ENCODE measurements around the gene MCM7. TPM values are rescaled to one million over a fixed set of nuclear protein-coding genes. Genes with fewer than 3 reads are reported as not detected.
"Not testable (repeated sequence)": the region's sequence is repeated elsewhere in the genome, so short reads cannot be mapped to it uniquely, and the experiment has no call there.

Gene MCM7
- total RNA-seq (2012; rRNA removed): 76.0 and 79.9 TPM in 2 replicates

GRCh38 chr7:100101016-100101862 is at the start of gene MCM7, which contains the start of gene AP4M1:
Gene MCM7 (minus strand): TSS chr7:100101397. CDS start chr7:100101294, 103 bp downstream.
Gene AP4M1 (plus strand): TSS chr7:100101643. CDS start chr7:100101715, 72 bp downstream.
- H3K9ac ChIP-seq (ENCODE audit: low read depth, low read length): peak within 1 kb of the TSS; percentile 94
- H3K36me3 ChIP-seq (ENCODE audit: insufficient read depth, low read length): peaks cover 52% of the 10 kb centered on the region
- peaks cover 22% of the 10 kb centered on the region for H3K4me1 ChIP-seq (ENCODE audit: control insufficient read depth, insufficient read depth, low read length)
- H3K27me3 ChIP-seq (ENCODE audit: control insufficient read depth, insufficient read depth, low read length): no peaks in the 10 kb centered on the region
- no peaks in the 10 kb centered on the region for H3K9me3 ChIP-seq (replicated peaks; ENCODE audit: low read length)
- peak within 1 kb of the TSS; percentile 92 for H3K4me3 ChIP-seq (ENCODE audit: low read length)
- peak within 1 kb of the TSS; percentile 97 for H3K4me2 ChIP-seq (ENCODE audit: low read length)

GRCh38 chr7:100148559-100149328 is 47.5 kb upstream of the MCM7 start, which contains the start of gene LAMTOR4:
Gene LAMTOR4 (plus strand): TSS chr7:100148918. CDS start chr7:100148973, 55 bp downstream.
- peak within 1 kb of the TSS; percentile 94 for H3K4me3 ChIP-seq (ENCODE audit: low read length)
- peaks cover 7% of the 10 kb centered on the region for H3K36me3 ChIP-seq (ENCODE audit: insufficient read depth, low read length)
- no peaks in the 10 kb centered on the region for H3K27me3 ChIP-seq (ENCODE audit: control insufficient read depth, insufficient read depth, low read length)
- H3K4me1 ChIP-seq (ENCODE audit: control insufficient read depth, insufficient read depth, low read length): peaks cover 7% of the 10 kb centered on the region
- H3K9ac ChIP-seq (ENCODE audit: low read depth, low read length): peak within 1 kb of the TSS; percentile 96
- H3K4me2 ChIP-seq (ENCODE audit: low read length): peak within 1 kb of the TSS; percentile 99
- no peaks in the 10 kb centered on the region for H3K9me3 ChIP-seq (replicated peaks; ENCODE audit: low read length)

GRCh38 chr7:100148225-100148558 is 47.0 kb upstream of the MCM7 start:
- Histone ChIP-seq H3K9ac (ENCODE audit: low read depth, low read length) (peak overlapping the region; percentile 64), H3K4me2 (ENCODE audit: low read length) (peak overlapping the region; percentile 86), H3K27me3 (ENCODE audit: control insufficient read depth, insufficient read depth, low read length) (no peaks in the 10 kb centered on the region), H3K9me3 (replicated peaks; ENCODE audit: low read length) (no peaks in the 10 kb centered on the region), H3K36me3 (ENCODE audit: insufficient read depth, low read length) (peaks cover 2% of the 10 kb centered on the region), H3K4me1 (ENCODE audit: control insufficient read depth, insufficient read depth, low read length) (peaks cover 7% of the 10 kb centered on the region), H3K4me3 (ENCODE audit: low read length) (peak overlapping the region; percentile 65)

- peaks cover 7% of the 10 kb centered on the region for H3K4me1 ChIP-seq (ENCODE audit: control insufficient read depth, insufficient read depth, low read length)
- no peak overlapping the region for H3K4me3 ChIP-seq (ENCODE audit: low read length)
These were observed 46.1 kb upstream of the MCM7 start for GRCh38 chr7:100147278-100147677.

GRCh38 chr7:100146350-100146749 is 45.2 kb upstream of the MCM7 start:
- not testable (repeated sequence) for H3K4me3 ChIP-seq (ENCODE audit: low read length); H3K9ac ChIP-seq (ENCODE audit: low read depth, low read length); H3K9me3 ChIP-seq (replicated peaks; ENCODE audit: low read length)

More at GRCh38 chr7:100147278-100147677, 46.1 kb upstream of the MCM7 start:
- Histone ChIP-seq H3K27me3 (ENCODE audit: control insufficient read depth, insufficient read depth, low read length) (peaks cover 5% of the 10 kb centered on the region), H3K36me3 (ENCODE audit: insufficient read depth, low read length) (no peaks in the 10 kb centered on the region), H3K4me2 (ENCODE audit: low read length) (no peak overlapping the region), H3K9ac (ENCODE audit: low read depth, low read length) (no peak overlapping the region), H3K9me3 (replicated peaks; ENCODE audit: low read length) (no peaks in the 10 kb centered on the region)

GRCh38 chr7:100142461-100142860 is 41.3 kb upstream of the MCM7 start:
- Histone ChIP-seq H3K4me3 (ENCODE audit: low read length) (no peak overlapping the region), H3K9ac (ENCODE audit: low read depth, low read length) (no peak overlapping the region), H3K4me2 (ENCODE audit: low read length) (no peak overlapping the region), H3K36me3 (ENCODE audit: insufficient read depth, low read length) (no peaks in the 10 kb centered on the region), H3K9me3 (replicated peaks; ENCODE audit: low read length) (no peaks in the 10 kb centered on the region), H3K4me1 (ENCODE audit: control insufficient read depth, insufficient read depth, low read length) (no peaks in the 10 kb centered on the region), H3K27me3 (ENCODE audit: control insufficient read depth, insufficient read depth, low read length) (peaks cover 17% of the 10 kb centered on the region)

More at GRCh38 chr7:100146350-100146749, 45.2 kb upstream of the MCM7 start:
- H3K27me3 ChIP-seq (ENCODE audit: control insufficient read depth, insufficient read depth, low read length); H3K4me1 ChIP-seq (ENCODE audit: control insufficient read depth, insufficient read depth, low read length); H3K36me3 ChIP-seq (ENCODE audit: insufficient read depth, low read length); H3K4me2 ChIP-seq (ENCODE audit: low read length): not testable (repeated sequence)

DNA sequence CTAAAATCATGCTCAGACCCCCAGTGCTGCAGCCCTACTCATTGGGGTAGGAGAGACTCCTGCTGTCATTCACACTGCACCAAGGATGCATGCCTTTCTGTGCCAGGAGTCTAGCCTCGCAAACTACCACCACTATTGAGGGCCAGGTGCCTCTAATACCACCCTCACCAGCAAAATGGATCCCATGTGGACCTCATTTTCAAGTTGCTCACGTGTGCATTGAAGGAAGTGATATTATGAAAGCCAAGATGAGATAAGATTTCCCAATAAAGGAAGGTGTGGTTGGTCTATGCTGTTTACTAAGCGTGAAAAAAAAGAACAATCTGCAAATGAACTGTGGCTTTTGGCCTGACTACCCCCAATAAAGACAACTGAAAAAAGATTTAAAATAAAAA is 40.4 kb upstream of the MCM7 start:
- Histone ChIP-seq H3K4me3 (ENCODE audit: low read length) (no peak overlapping the region), H3K4me2 (ENCODE audit: low read length) (no peak overlapping the region), H3K9ac (ENCODE audit: low read depth, low read length) (no peak overlapping the region), H3K36me3 (ENCODE audit: insufficient read depth, low read length) (no peaks in the 10 kb centered on the region), H3K27me3 (ENCODE audit: control insufficient read depth, insufficient read depth, low read length) (peaks cover 17% of the 10 kb centered on the region), H3K4me1 (ENCODE audit: control insufficient read depth, insufficient read depth, low read length) (no peaks in the 10 kb centered on the region), H3K9me3 (replicated peaks; ENCODE audit: low read length) (no peaks in the 10 kb centered on the region)

DNA sequence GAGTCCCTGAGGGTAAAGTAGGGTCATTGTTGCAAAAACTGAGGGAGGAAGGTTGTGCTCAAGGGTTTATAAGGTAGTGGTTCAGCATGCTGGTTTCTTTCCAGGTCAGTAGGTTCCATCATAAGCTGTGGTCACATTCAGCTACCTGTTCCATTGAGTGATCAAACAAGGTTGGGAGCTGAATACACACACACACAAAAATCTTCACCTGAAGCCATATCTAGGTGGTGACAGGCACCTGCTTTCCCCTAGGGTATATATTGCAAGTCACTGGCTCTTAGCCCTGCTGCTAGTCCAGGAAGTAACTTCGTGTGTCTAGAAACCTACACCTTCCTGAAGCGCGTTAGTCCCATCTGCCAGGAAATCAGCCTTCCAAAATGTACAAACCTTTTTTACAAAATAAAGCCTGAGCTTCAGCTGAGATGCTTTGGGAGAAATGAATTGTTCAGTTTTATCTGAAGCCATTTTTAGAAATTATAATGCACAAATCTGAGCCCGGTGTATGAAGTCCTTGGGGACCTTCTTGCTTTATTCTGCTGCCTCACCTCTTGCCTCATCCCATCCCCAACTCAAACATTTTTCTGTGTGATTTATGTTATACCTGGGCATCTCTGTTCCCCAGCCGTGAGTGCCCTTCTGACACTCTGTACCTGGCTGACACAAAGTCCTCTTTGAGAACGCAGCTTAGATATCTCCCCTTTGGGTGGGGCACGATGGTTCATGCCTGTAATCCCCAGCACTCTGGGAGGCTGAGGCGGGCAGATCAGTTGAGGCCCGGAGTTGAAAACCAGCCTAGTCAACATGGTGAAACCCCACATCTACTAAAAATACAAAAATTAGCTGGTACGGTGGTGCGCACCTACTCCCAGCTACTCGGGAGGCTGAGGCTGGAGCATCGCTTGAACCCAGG is 36.9 kb upstream of the MCM7 start:
- no peaks in the 10 kb centered on the region for H3K9me3 ChIP-seq (replicated peaks; ENCODE audit: low read length)
- no peak overlapping the region for H3K9ac ChIP-seq (ENCODE audit: low read depth, low read length)
- no peaks in the 10 kb centered on the region for H3K36me3 ChIP-seq (ENCODE audit: insufficient read depth, low read length)
- no peak overlapping the region for H3K4me3 ChIP-seq (ENCODE audit: low read length)
- H3K4me1 ChIP-seq (ENCODE audit: control insufficient read depth, insufficient read depth, low read length): no peaks in the 10 kb centered on the region
- no peak overlapping the region for H3K4me2 ChIP-seq (ENCODE audit: low read length)
- H3K27me3 ChIP-seq (ENCODE audit: control insufficient read depth, insufficient read depth, low read length): peaks cover 20% of the 10 kb centered on the region

DNA sequence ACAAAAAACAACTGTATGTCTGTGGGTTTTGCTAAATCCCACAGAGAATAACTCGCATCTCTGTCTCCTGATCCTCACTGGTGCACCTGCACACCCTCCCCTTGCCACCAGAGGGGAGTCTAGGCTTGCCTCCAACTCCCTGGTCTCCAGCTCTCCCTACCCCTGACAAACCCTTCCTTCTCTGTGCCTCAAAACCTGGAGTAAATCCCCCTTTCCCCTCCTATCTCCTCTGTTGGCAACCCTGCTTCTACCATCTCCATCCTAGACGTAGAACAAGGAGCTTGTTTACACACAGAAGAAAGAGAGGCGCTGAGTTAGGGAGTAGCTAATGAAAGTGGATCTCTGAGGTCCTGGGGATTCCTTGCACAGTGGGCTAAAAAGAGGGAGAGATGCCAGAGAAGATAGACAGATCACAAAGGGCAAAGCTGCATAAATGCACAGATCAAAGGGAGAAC is 31.5 kb upstream of the MCM7 start:
- Histone ChIP-seq H3K4me1 (ENCODE audit: control insufficient read depth, insufficient read depth, low read length) (peaks cover 6% of the 10 kb centered on the region), H3K9me3 (replicated peaks; ENCODE audit: low read length) (no peaks in the 10 kb centered on the region), H3K4me3 (ENCODE audit: low read length) (no peak overlapping the region), H3K9ac (ENCODE audit: low read depth, low read length) (no peak overlapping the region), H3K4me2 (ENCODE audit: low read length) (no peak overlapping the region), H3K27me3 (ENCODE audit: control insufficient read depth, insufficient read depth, low read length) (peaks cover 3% of the 10 kb centered on the region), H3K36me3 (ENCODE audit: insufficient read depth, low read length) (no peaks in the 10 kb centered on the region)

- H3K9ac ChIP-seq (ENCODE audit: low read depth, low read length): no peak overlapping the region
- H3K4me2 ChIP-seq (ENCODE audit: low read length): no peak overlapping the region
- peaks cover 7% of the 10 kb centered on the region for H3K4me1 ChIP-seq (ENCODE audit: control insufficient read depth, insufficient read depth, low read length)
- no peaks in the 10 kb centered on the region for H3K9me3 ChIP-seq (replicated peaks; ENCODE audit: low read length)
- H3K27me3 ChIP-seq (ENCODE audit: control insufficient read depth, insufficient read depth, low read length): peaks cover 3% of the 10 kb centered on the region
- H3K4me3 ChIP-seq (ENCODE audit: low read length): no peak overlapping the region
- H3K36me3 ChIP-seq (ENCODE audit: insufficient read depth, low read length): no peaks in the 10 kb centered on the region
These were observed 30.9 kb upstream of the MCM7 start for GRCh38 chr7:100132126-100132525.

Data from skeletal muscle satellite cell (primary cell).